OCI-LY3 (cell line): ENCODE measurements around the gene CTDSPL2.

Experiments
- CTCF ChIP-seq: fragments of 200-600, 300-600 bp; sonication (generic); IDR thresholded peaks from 2 replicates; pipeline ENCODE4 v1.5.1; 2014; ENCODE audit warnings: antibody characterized with exemption, low read length, low read depth
- EZH2phosphoT487 ChIP-seq: fragments of 200-600 bp; shearing (Covaris generic); IDR thresholded peaks from 2 replicates; pipeline ENCODE4 v1.6.1; 2018; ENCODE audit warnings: antibody characterized with exemption, mixed run types, low read depth

- TF ChIP-seq CTCF = no peak
- TF ChIP-seq EZH2phosphoT487 = no peak
Observed at GRCh38 chr15:44441095-44441501, 13.7 kb downstream of the CTDSPL2 start.
